Smooth muscle cell (in vitro differentiated cells): Measurements from ENCODE around the gene PXDN. TPM values are rescaled to one million over a fixed set of nuclear protein-coding genes. Genes with fewer than 3 reads are reported as not detected.

Source experiments
- DNase-seq: peaks from one replicate; lab custom pipeline; 2025; ENCODE audit not compliant: unreplicated experiment; lab: John Stamatoyannopoulos, UW
- H2AFZ ChIP-seq: fragments of 200-600 bp; sonication (generic); 2 replicates; pipeline ENCODE4 v1.6.0; 2016; ENCODE audit warnings: antibody characterized with exemption, low read depth, mild to moderate bottlenecking
- H3F3A ChIP-seq: fragments of 200-600 bp; sonication (generic); 2 replicates; pipeline ENCODE4 v1.6.0; 2017; ENCODE audit warnings: antibody characterized with exemption, low read depth
- H3K27ac ChIP-seq: fragments of 200-600 bp; sonication (generic); 2 replicates; pipeline ENCODE4 v1.5.1; 2016; ENCODE audit warnings: low read depth, mild to moderate bottlenecking
- H3K27me3 ChIP-seq: fragments of 200-600 bp; sonication (generic); 2 replicates; pipeline ENCODE4 v1.6.1; 2016; ENCODE audit warnings: low read depth, mild to moderate bottlenecking
- H3K36me3 ChIP-seq: fragments of 200-600 bp; sonication (generic); 2 replicates; pipeline ENCODE4 v1.5.1; 2016; ENCODE audit warnings: low read depth
- H3K4me1 ChIP-seq: fragments of 200-600 bp; sonication (generic); 2 replicates; pipeline ENCODE4 v1.5.1; 2016; ENCODE audit warnings: low read depth
- H3K4me2 ChIP-seq: fragments of 200-600 bp; sonication (generic); 2 replicates; pipeline ENCODE4 v1.6.0; 2016; ENCODE audit warnings: mild to moderate bottlenecking
- H3K4me3 ChIP-seq: fragments of 200-600 bp; sonication (generic); 2 replicates; pipeline ENCODE4 v1.5.1; 2016; ENCODE audit warnings: mild to moderate bottlenecking
- H3K79me2 ChIP-seq: fragments of 200-600 bp; sonication (generic); 2 replicates; pipeline ENCODE4 v1.6.0; 2016; ENCODE audit warnings: low read depth, mild to moderate bottlenecking
- H3K9ac ChIP-seq: fragments of 200-600 bp; sonication (generic); 2 replicates; pipeline ENCODE4 v1.6.0; 2016; ENCODE audit warnings: low read depth
- H3K9me3 ChIP-seq: fragments of 200-600 bp; sonication (generic); replicated peaks from 2 replicates; pipeline ENCODE4 v1.5.1; 2016; ENCODE audit warnings: low read depth
- H4K20me1 ChIP-seq: fragments of 200-600 bp; sonication (generic); 2 replicates; pipeline ENCODE4 v1.6.0; 2016; ENCODE audit warnings: low read depth
- WGBS: methylation state at CpG from one replicate; pipeline ENCODE4 v1.1.7; 2016; ENCODE audit warnings: low lambda C conversion rate; 5-methylcytosine and 5-hydroxymethylcytosine counted together
- polyA plus RNA-seq: library from polyadenylated mRNA; unstranded; fragments of >200 nt; fragmentation: Nextera tagmentation; extraction: Ambion mirVana; gene quantifications from 2 replicates; pipeline ENCODE4 v1.2.1, GENCODE V29; 2016
- total RNA-seq: library from RNA; depleted of rRNA; stranded (reverse); fragments of >200 nt; gene quantifications from 2 replicates; pipeline ENCODE4 v1.2.3, GENCODE V29; 2014
- TF ChIP-seq, protein P1 (sequence below): fragments of 200-600 bp; sonication (generic); IDR thresholded peaks from 2 replicates; pipeline ENCODE4 v1.5.1; 2017; ENCODE audit warnings: borderline replicate concordance, mild to moderate bottlenecking, antibody characterized with exemption; ENCODE audit not compliant: insufficient read depth, poor library complexity, severe bottlenecking

Gene PXDN
- total and polyA plus RNA-seq, 2 experiments from 2014 or later, result 328 to 333 TPM

DNA sequence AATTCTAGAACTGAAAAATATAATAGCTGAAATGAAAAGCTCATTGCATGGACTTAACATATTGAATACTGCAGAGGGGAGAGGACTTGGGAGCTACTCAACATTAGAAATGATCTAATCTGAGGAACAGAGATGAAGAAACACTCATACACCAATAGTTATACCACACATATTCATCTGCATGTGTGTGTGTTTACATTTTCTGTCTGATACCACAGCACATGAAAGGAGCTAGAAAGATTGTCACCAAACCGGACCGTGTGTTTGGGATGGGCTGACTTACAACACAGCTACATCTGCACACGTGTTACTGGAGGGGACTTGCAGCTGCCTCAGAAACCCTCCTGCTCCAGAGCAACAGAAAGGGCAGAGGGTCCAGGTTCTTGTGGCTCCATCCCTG lies 47.8 kb downstream of the PXDN start:
- no peak for DNase-seq
- TF ChIP-seq, protein P1, sequence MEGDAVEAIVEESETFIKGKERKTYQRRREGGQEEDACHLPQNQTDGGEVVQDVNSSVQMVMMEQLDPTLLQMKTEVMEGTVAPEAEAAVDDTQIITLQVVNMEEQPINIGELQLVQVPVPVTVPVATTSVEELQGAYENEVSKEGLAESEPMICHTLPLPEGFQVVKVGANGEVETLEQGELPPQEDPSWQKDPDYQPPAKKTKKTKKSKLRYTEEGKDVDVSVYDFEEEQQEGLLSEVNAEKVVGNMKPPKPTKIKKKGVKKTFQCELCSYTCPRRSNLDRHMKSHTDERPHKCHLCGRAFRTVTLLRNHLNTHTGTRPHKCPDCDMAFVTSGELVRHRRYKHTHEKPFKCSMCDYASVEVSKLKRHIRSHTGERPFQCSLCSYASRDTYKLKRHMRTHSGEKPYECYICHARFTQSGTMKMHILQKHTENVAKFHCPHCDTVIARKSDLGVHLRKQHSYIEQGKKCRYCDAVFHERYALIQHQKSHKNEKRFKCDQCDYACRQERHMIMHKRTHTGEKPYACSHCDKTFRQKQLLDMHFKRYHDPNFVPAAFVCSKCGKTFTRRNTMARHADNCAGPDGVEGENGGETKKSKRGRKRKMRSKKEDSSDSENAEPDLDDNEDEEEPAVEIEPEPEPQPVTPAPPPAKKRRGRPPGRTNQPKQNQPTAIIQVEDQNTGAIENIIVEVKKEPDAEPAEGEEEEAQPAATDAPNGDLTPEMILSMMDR, result no peak
- H4K20me1 ChIP-seq, result peaks cover 95% of the 10 kb centered on the region

DNA sequence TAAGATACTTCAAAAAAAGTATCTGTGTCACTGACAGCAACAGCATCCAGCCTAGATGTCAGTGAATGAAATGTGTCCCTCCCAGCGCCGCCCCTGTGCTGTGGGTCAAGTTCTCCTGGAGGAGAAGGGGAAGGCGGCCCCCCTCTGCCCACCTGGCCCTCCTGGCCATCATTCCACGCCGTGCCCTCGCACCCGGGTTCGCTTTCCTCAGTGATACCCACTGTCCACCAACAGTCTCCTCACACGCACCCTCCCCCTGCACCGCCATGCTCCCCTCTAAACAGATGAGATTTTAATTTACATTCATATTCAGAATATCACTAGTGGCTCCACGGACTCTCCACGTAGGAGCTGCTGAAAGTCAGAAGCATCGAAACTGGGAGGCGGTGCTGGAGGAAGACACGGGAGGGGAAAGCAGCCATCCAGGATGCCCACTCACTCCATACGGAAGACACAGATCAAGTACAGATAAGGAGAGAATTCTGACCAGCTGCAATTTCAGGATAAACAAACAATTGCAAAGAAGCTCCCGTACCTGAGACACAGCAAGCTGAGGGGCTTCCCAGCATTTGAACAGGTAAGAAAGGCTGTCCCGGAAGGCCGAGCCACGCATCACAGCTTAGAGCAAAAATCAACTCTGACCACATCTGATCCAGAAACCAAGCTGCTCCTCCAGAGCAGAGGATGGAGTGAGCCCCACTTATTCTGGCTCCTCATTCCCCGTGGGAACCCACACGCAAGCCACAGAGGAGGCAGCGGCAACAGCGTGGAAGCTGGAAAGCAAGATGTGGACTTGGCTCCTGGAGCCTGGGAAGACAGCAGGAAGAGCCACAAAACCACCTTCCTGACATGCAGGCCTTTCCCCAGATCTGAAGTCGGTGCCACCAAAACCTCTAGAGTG lies 49.7 kb downstream of the PXDN start:
- peaks cover 8% of the 10 kb centered on the region for H3K4me1 ChIP-seq
- H4K20me1 ChIP-seq, result peaks cover 95% of the 10 kb centered on the region
- no peak for DNase-seq
- no peaks in the 10 kb centered on the region for H3F3A ChIP-seq
- H3K9me3 ChIP-seq, result no peaks in the 10 kb centered on the region
- WGBS, result 90% methylated on average over 25 of the region's 25 CpGs
- H3K9ac ChIP-seq, result no peak overlapping the region
- no peak overlapping the region for H3K4me3 ChIP-seq
- H3K36me3 ChIP-seq, result peaks cover 21% of the 10 kb centered on the region
- no peak overlapping the region for H3K27ac ChIP-seq
- no peak overlapping the region for H2AFZ ChIP-seq
- H3K4me2 ChIP-seq, result no peak overlapping the region
- H3K27me3 ChIP-seq, result no peaks in the 10 kb centered on the region
- peaks cover 93% of the 10 kb centered on the region for H3K79me2 ChIP-seq
- TF ChIP-seq, protein P1, result no peak

More for the DNA sequence above, 47.8 kb downstream of the PXDN start:
- Histone ChIP-seq H3K27me3 (no peaks in the 10 kb centered on the region), H3K9me3 (no peaks in the 10 kb centered on the region), H3K4me1 (peaks cover 8% of the 10 kb centered on the region), H2AFZ (no peak overlapping the region), H3K27ac (peak overlapping the region; percentile 12), H3K4me3 (no peak overlapping the region), H3K4me2 (no peak overlapping the region), H3F3A (peaks cover 3% of the 10 kb centered on the region), H3K9ac (no peak overlapping the region), H3K79me2 (peaks cover 94% of the 10 kb centered on the region), H3K36me3 (peaks cover 6% of the 10 kb centered on the region)
- WGBS, result 74% methylated on average over 3 of the region's 3 CpGs

DNA sequence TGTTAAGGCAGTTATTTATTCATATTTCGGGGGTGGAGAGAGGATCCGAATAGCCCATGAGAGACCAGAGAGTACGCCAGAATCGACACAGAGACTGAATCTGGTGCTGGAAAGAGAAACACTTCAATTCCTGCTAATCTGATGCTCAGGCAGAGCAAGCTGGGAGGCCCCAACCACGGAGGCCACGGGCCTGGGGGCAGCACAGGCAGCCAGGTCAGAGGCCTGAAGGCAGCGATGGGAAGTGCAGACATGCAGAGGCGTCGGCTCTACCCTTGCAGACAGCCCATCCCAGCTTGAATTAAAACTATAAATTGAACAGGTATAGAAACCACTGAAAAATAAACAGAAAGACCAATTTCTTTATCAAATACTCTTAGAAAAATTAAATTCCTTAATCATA lies 50.6 kb downstream of the PXDN start:
- Histone ChIP-seq H3K36me3 (peaks cover 27% of the 10 kb centered on the region), H3K4me2 (no peak overlapping the region), H3K9me3 (no peaks in the 10 kb centered on the region), H3K27ac (peak overlapping the region; percentile 2), H3K27me3 (no peaks in the 10 kb centered on the region), H3K9ac (no peak overlapping the region), H3F3A (no peaks in the 10 kb centered on the region), H4K20me1 (peaks cover 93% of the 10 kb centered on the region), H3K4me1 (peaks cover 4% of the 10 kb centered on the region), H3K79me2 (peaks cover 92% of the 10 kb centered on the region), H3K4me3 (no peak overlapping the region), H2AFZ (no peak overlapping the region)
- no peak for DNase-seq
- 65% methylated on average over 9 of the region's 9 CpGs for WGBS
- TF ChIP-seq, protein P1, result no peak
